Measurements from ENCODE around the gene EPHA5.

Gene EPHA5

DNA sequence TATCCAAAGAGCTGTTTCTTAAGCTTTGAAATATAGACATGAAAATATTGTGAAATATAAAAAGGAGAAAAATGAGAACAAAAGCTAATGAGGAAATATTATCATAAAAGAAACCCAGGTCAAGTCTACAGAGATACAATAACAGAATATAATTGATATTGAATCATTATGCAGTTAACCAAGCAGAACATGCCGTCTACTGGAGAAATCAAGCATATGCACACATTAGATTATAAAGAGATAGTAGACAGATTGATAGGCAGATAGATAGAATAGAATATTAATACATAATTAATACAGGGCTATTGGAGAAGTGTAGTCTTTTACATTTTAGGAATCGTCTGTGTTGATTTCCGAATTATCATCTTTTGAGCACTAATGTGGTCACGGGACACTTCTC lies 208.5 kb downstream of the EPHA5 start:
- Histone ChIP-seq H3K9ac (ENCODE audit: low read depth, low read length) (no peak overlapping the region), H4K20me1 (ENCODE audit: insufficient read depth, low read length) (no peaks in the 10 kb centered on the region), H3K27ac (ENCODE audit: low read length) (no peak overlapping the region), H3K4me3 (ENCODE audit: low read depth in 1 of 2, low read length in 2 of 2) (no peak overlapping the region), H3K9me3 (ENCODE audit: insufficient read depth, low read length, severe bottlenecking) (no peaks in the 10 kb centered on the region), H2AFZ (ENCODE audit: low read depth, low read length) (no peak overlapping the region), H3K27me3 (ENCODE audit: insufficient read depth, low read length, poor library complexity) (no peaks in the 10 kb centered on the region), H3K36me3 (ENCODE audit: insufficient read depth, low read length) (no peaks in the 10 kb centered on the region), H3K79me2 (ENCODE audit: insufficient read depth, low read length) (no peaks in the 10 kb centered on the region), H3K4me1 (ENCODE audit: insufficient read depth, low read length) (no peaks in the 10 kb centered on the region), H3K4me2 (ENCODE audit: insufficient read depth, low read length) (no peak overlapping the region)
- no peak for TF ChIP-seq EZH2 (IDR thresholded peaks at IDR 0.05; ENCODE audit: borderline replicate concordance, low read depth, low read length, severe bottlenecking)
- TF ChIP-seq CTCF (IDR thresholded peaks at IDR 0.05; ENCODE audit: borderline replicate concordance, extremely low read depth, low read length, poor library complexity, severe bottlenecking): peak; percentile 17
- ATAC-seq (ENCODE audit: insufficient read depth, low read depth) (no peak), DNase-seq (no peak)

- Histone ChIP-seq H3K4me3 (ENCODE audit: low read depth in 1 of 2, low read length in 2 of 2) (no peak overlapping the region), H3K9ac (ENCODE audit: low read depth, low read length) (no peak overlapping the region), H3K27me3 (ENCODE audit: insufficient read depth, low read length, poor library complexity) (no peaks in the 10 kb centered on the region), H3K79me2 (ENCODE audit: insufficient read depth, low read length) (no peaks in the 10 kb centered on the region), H2AFZ (ENCODE audit: low read depth, low read length) (no peak overlapping the region), H3K27ac (ENCODE audit: low read length) (no peak overlapping the region), H4K20me1 (ENCODE audit: insufficient read depth, low read length) (no peaks in the 10 kb centered on the region), H3K4me1 (ENCODE audit: insufficient read depth, low read length) (peaks cover 2% of the 10 kb centered on the region; the same call in 1 of the 2 replicates), H3K9me3 (ENCODE audit: insufficient read depth, low read length, severe bottlenecking) (no peaks in the 10 kb centered on the region), H3K4me2 (ENCODE audit: insufficient read depth, low read length) (no peak overlapping the region), H3K36me3 (ENCODE audit: insufficient read depth, low read length) (no peaks in the 10 kb centered on the region)
- no peak for ATAC-seq (ENCODE audit: insufficient read depth, low read depth)
- TF ChIP-seq CTCF (IDR thresholded peaks at IDR 0.05; ENCODE audit: borderline replicate concordance, extremely low read depth, low read length, poor library complexity, severe bottlenecking) (no peak), EZH2 (IDR thresholded peaks at IDR 0.05; ENCODE audit: borderline replicate concordance, low read depth, low read length, severe bottlenecking) (no peak)
- no peak for DNase-seq
These were observed 213.3 kb downstream of the EPHA5 start for GRCh38 chr4:65457011-65457410.

DNA sequence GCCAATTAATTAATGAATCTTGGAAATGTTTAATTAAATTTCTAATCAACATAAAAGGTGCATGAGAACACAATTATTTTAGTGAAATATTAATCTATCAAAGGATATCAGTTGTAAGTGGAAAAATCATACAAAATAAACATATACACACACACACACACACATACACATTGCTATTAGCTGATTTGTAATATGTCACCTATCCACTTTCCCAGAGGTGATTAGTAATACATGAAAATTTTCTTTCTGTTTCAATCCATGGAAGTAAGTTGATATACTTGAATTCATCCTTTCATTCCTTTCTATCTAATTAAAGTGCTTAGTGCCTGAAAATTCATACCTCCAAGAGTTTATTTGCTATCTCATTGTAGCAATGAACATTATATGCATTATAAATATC lies 213.7 kb downstream of the EPHA5 start:
- DNase-seq (no peak), ATAC-seq (ENCODE audit: insufficient read depth, low read depth) (no peak)
- no peak overlapping the region for H2AFZ ChIP-seq (ENCODE audit: low read depth, low read length)
- H3K4me3 ChIP-seq (ENCODE audit: low read depth in 1 of 2, low read length in 2 of 2): no peak overlapping the region
- H3K27ac ChIP-seq (ENCODE audit: low read length): no peak overlapping the region
- H3K4me1 ChIP-seq (ENCODE audit: insufficient read depth, low read length): peaks cover 6% of the 10 kb centered on the region
- H3K9ac ChIP-seq (ENCODE audit: low read depth, low read length): no peak overlapping the region
- no peaks in the 10 kb centered on the region for H3K27me3 ChIP-seq (ENCODE audit: insufficient read depth, low read length, poor library complexity)
- no peak overlapping the region for H3K4me2 ChIP-seq (ENCODE audit: insufficient read depth, low read length)
- H4K20me1 ChIP-seq (ENCODE audit: insufficient read depth, low read length): no peaks in the 10 kb centered on the region
- TF ChIP-seq CTCF (IDR thresholded peaks at IDR 0.05; ENCODE audit: borderline replicate concordance, extremely low read depth, low read length, poor library complexity, severe bottlenecking): no peak
- no peak for TF ChIP-seq EZH2 (IDR thresholded peaks at IDR 0.05; ENCODE audit: borderline replicate concordance, low read depth, low read length, severe bottlenecking)
- H3K9me3 ChIP-seq (ENCODE audit: insufficient read depth, low read length, severe bottlenecking): no peaks in the 10 kb centered on the region
- no peaks in the 10 kb centered on the region for H3K79me2 ChIP-seq (ENCODE audit: insufficient read depth, low read length)
- no peaks in the 10 kb centered on the region for H3K36me3 ChIP-seq (ENCODE audit: insufficient read depth, low read length)

DNA sequence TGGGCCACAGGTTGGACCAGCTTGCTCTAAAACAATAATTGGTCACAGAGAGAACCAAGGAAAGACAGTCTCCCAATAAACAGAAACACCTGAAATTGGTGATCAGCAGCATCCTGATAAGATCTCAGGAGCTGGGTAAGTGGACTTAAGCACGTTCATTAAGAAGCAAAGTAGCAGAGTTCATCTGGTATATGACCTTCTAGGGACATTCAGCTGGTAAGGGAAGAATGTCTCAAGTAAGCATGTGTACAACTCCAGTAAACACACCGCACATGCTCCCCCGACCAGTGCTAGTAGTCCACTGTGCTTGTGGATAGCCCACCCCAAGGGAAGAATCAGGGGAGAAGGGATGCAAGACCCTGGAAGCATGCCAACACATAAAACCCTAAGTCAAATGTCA lies 216.9 kb downstream of the EPHA5 start:
- H3K27me3 ChIP-seq (ENCODE audit: insufficient read depth, low read length, poor library complexity): no peaks in the 10 kb centered on the region
- no peak for TF ChIP-seq CTCF (IDR thresholded peaks at IDR 0.05; ENCODE audit: borderline replicate concordance, extremely low read depth, low read length, poor library complexity, severe bottlenecking)
- TF ChIP-seq EZH2 (IDR thresholded peaks at IDR 0.05; ENCODE audit: borderline replicate concordance, low read depth, low read length, severe bottlenecking): no peak
- no peaks in the 10 kb centered on the region for H3K36me3 ChIP-seq (ENCODE audit: insufficient read depth, low read length)
- no peak overlapping the region for H3K4me3 ChIP-seq (ENCODE audit: low read depth in 1 of 2, low read length in 2 of 2)
- peak overlapping the region; percentile 48; the same call in 1 of the 2 replicates for H2AFZ ChIP-seq (ENCODE audit: low read depth, low read length)
- no peaks in the 10 kb centered on the region for H4K20me1 ChIP-seq (ENCODE audit: insufficient read depth, low read length)
- peaks cover 30% of the 10 kb centered on the region for H3K4me1 ChIP-seq (ENCODE audit: insufficient read depth, low read length)
- no peaks in the 10 kb centered on the region for H3K79me2 ChIP-seq (ENCODE audit: insufficient read depth, low read length)
- H3K4me2 ChIP-seq (ENCODE audit: insufficient read depth, low read length): no peak overlapping the region
- no peaks in the 10 kb centered on the region for H3K9me3 ChIP-seq (ENCODE audit: insufficient read depth, low read length, severe bottlenecking)
- peak overlapping the region; percentile 39; the same call in 1 of the 2 replicates for H3K27ac ChIP-seq (ENCODE audit: low read length)
- ATAC-seq (ENCODE audit: insufficient read depth, low read depth) (no peak), DNase-seq (no peak)
- H3K9ac ChIP-seq (ENCODE audit: low read depth, low read length): no peak overlapping the region

Measured in DND-41 (cell line).